Suprapubic skin (tissue), 4 donors: ENCODE data around the gene SLC30A1.

Source experiments
- EP300 ChIP-seq: sonication (generic); formaldehyde crosslinking; IDR thresholded peaks from one replicate; pipeline ENCODE4 v1.6.1; 2017; ENCODE audit warnings: antibody characterized with exemption
- POLR2AphosphoS5 ChIP-seq, 3 donors: sonication (generic); formaldehyde crosslinking; IDR thresholded peaks; one replicate each; pipeline ENCODE4 v1.6.1; 2017; ENCODE audit warnings: antibody characterized with exemption in 3 of 3

DNA sequence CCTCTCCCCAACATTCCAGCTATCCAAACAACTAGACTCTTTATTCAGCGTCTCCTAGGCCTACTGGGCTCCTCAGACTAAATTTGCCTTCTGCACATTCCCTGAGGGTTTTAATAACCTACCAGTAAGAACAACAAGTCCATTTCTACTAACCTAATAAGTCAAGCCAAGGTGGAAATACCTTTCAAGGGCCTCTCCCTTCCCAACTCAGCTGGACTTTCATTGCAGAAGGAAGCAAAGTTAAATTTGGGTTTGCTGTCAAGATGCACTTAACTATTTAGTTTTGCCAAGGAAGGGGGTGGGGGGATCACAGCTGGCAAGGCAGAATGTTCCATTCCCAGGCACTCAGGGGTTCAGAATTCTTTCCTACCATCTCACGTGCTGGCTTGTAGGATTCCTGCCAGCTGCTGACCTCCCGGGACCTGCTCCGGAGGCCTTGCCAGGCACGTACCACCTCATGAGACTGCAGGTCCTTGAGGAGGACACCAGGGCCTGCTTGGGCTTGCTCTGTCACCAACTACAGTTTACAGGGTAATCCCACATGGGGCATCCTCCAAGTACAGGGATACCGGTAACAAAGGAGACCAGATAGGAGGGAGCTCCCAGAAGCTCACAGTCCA lies 29.8 kb downstream of the SLC30A1 start:
- no peak for TF ChIP-seq EP300
- no peak for TF ChIP-seq POLR2AphosphoS5 (IDR thresholded peaks at IDR 0.05)
